ENCODE data around the gene SNX14.

GRCh38 chr6:85614780-85615179 is 21.1 kb upstream of the SNX14 start:
- TF ChIP-seq, protein P1, sequence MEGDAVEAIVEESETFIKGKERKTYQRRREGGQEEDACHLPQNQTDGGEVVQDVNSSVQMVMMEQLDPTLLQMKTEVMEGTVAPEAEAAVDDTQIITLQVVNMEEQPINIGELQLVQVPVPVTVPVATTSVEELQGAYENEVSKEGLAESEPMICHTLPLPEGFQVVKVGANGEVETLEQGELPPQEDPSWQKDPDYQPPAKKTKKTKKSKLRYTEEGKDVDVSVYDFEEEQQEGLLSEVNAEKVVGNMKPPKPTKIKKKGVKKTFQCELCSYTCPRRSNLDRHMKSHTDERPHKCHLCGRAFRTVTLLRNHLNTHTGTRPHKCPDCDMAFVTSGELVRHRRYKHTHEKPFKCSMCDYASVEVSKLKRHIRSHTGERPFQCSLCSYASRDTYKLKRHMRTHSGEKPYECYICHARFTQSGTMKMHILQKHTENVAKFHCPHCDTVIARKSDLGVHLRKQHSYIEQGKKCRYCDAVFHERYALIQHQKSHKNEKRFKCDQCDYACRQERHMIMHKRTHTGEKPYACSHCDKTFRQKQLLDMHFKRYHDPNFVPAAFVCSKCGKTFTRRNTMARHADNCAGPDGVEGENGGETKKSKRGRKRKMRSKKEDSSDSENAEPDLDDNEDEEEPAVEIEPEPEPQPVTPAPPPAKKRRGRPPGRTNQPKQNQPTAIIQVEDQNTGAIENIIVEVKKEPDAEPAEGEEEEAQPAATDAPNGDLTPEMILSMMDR (IDR thresholded peaks at IDR 0.05): no peak
- TF ChIP-seq POLR2A (IDR thresholded peaks at IDR 0.05): no peak

All from heart left ventricle (tissue), 13 donors.